GM21390 (cell line): ENCODE data around the gene SLCO1A2.

ENCODE experiments used
- ATAC-seq: cut with Tn5 transposase; IDR thresholded peaks from one replicate; pipeline ENCODE4 v1.9.1; 2021; ENCODE audit not compliant: unreplicated experiment

Gene SLCO1A2

DNA sequence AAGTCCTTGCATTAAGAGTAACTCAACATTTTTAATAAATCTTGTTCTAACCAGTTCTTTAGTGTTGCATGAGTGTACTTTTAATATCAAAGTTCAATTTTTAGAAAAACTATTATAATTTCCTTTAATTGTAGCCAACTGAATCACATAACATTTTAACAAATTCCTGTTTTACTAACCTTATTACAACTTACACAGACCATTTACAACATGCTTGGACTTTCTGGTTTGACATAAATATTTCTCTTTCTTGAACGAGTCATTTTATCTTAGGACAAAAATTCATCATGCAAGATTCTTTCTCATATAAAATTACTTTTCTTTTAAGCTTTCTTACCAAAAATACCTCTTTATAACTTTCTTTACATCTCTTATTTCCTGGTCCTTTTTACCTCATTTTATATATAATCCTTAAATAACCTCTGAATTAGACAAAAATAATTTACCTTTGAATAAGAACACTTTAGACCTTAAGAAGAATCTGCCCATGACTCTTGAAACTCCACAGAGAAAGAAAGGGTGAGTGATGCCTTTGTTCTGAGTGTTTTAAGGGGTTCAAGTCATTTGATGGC, 3.9 kb downstream of the SLCO1A2 start:
- ATAC-seq, result no peak

DNA sequence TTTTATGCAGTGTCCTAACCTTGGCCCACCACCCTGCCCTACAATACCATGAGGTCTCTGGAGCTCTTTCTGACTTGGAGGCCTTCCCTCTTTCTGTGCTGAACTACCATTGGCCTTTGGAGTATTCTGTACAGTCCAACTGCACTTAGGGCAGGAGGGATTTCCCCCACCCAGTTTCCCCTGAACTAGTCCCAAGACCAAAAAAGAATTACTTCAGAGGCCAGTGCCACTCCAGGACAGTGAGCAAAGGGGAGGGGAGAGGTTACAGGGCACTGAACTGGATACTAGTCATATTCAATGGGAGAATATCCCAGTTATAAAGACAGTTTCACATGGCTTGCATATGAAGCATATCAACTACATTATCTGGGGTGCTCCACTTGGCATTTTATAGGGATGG, 6.1 kb downstream of the SLCO1A2 start:
- ATAC-seq, result no peak

DNA sequence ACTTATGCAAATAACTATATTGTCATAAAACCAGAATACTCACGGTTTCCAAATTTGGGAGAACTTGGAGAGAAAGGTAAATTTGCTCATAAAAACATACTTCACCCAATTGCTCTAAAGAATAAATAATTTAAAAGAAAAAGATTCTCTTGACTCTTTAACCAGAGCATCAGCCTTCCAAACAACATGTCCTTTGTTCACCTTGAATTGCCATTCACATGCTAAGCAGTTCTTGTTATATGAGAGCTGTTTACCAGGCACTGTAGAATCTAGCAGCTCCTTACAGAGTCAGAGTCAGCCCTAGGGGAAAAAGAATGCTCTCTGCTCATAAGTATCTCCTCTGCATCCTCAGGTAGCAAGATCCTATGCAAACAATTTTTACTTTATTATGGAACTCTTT, 10.2 kb downstream of the SLCO1A2 start:
- ATAC-seq, result no peak

DNA sequence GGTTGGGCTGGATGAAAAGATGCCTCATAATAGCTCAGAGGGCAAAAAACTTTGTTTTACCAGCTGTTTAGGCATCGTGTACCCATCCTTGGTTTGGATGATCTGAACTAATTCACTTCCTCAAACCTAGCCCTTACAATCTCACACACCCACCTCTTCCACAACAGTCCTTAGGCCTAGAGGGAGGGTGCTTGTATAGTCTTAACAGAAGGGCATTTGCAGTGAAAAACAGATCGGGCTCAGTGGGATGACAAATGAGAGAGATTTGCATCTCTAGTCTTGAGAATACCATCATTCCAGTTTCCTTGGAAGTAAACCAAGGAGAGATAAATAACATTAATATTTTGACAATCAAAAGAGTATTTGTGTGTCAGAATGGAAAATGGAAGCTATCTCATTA, 11.0 kb downstream of the SLCO1A2 start:
- no peak for ATAC-seq

DNA sequence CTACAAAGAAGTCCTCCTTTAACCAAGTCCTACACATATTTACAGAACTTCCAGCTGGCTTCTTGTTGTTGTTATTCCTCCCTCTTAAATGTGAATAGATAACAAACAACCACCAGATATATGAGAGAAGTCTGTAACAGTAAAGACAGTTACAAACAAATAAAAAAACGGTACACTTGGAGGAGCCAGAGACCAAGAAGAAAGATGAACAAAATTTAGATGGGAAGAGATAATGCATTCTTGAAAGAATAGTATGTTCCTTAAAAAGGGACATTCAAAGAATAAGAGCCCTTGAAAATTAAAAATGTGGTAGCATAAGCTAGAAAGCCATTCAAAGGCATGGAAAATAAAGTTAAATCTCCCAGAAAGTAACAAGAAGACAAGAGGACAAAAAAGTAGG, 25.9 kb downstream of the SLCO1A2 start:
- ATAC-seq, result no peak

DNA sequence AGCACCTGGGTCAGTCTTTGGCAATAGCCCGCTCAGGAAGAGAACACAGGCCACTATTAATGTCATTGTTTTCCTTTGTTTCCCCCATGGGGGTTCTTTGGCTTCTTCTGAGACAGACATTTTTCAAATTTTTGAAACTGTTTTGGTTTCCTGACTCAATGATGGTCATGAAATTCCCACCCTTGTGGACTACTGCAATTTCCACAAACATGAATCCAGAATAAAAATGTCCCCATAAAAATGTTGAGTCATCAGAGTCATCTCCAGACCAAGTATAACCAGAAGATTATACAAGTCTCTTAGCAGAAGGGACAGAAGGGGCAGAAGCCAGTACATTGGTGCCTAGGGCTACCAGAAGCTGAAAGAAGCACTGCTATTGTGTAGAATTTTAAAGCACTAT, 29.1 kb downstream of the SLCO1A2 start:
- no peak for ATAC-seq

DNA sequence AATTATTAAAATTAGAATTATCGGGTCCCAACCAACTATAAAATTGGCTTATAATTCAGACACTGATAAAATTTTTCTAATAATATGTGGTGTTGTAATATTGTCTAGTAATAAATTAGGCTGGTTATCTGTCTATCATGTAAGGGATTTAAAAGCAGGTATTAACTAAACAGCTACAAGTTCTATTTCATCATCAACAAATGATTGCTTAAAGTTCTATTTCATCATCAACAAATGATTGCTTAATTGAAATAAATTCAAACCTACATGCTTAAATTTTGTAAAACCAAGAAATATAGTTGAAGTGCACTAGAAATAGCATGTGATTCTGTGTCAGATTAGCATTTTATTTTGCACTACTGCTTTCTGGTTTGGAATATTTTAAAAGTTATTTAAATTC, 34.1 kb downstream of the SLCO1A2 start:
- no peak for ATAC-seq

DNA sequence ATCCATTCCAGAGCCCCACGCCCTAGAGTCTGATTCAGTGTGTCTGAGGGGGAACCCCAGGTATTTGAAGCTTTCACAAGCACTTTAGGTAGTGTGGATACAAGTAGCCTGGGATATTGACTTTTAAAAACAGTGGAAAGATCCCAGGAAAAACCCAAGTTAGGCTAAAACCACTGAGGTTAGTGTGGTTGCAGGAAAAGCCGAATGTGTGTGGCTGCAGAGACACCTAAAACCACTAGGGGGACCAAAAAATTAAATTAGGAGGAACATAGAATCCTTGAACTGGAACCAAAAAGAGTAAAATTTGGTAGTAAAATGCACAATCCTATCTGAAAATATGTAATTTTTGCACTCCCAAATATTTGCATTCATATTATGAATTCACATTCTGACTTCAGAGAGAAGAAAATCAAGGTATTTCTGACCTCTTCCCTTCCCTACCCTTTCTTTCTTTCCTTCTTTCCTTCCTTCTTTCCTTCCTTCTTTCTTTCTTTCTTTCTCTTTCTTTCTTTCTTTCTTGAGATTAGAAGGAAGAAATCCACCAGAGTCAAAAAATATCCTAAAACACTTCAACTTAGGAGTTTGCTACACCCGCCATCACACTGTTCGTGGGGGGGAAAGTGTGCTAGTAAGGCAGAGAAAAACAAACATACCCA, 37.8 kb downstream of the SLCO1A2 start:
- peak; percentile 63 for ATAC-seq

DNA sequence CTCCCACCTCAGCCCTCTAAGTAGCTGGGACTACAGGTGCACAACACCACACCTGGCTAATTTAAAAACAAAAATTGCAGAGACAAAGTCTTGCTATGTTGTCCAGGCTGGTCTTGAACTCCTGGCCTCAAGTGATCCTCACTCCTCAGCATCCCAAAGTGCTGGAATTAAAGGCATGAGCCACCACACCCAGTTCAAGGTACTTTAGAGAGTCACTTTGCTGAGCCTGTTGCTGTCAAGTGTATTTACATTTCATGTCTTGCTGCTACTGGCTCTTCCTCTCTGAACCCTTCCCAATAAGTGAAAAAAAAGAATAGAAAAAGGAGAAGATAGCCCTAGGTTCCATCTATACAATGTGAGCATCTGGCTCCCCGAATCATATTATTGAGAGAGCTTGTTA, 38.4 kb downstream of the SLCO1A2 start:
- ATAC-seq, result peak; percentile 14

DNA sequence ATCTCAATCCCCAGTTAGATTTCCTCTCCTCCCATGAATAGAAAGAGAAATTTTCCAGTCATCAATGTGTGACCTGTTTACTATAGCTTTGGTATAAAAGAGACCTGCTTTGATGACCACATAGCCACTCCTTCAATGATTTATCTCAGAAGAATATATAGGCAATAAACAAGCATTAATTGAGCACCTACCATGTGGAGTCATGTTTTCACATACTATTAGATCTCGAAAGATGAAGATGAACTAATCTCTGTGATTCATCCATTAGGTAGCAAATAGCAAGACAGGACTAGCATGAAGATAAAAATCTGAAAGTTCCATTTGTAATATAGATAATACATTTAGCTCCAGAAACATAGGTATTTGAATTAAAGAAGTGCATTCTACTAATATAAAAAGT, 40.5 kb downstream of the SLCO1A2 start:
- ATAC-seq, result no peak

DNA sequence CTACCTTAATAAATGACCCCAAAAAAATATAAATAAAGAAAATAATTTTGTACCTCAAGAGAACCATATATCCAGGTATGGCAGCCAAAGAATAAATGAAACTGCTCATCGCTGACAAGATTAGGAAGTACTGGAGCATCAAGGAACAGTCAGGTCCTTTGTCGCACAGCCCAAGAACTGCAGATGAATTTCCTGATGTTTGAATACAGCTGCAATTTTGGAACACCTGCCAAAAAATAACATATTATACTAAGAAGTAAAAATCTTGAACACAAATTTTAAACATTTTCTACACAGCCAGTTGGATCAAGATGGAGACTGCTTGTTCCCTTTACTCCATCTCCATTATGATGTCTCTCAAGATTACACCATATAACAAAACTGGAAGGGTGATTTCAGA, 42.6 kb downstream of the SLCO1A2 start:
- ATAC-seq, result no peak

DNA sequence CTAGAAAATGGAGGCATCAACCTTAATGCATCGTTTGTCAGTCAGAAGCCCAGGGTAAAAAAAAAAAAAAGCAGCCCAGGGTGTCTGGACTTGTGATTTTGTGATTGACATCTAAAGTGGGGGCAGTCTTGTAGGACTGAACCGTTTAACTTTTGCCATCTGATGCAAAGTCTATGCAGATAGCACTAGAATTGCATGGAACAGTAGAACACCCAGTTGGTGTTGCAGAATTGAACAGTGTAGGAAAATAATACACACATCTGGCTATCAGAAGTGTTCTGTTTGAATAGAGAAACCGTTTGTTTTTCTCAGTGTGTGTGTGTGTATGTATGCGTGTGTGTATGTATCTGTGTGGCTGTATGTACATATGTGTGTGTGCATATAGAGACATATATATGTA, 45.0 kb downstream of the SLCO1A2 start:
- no peak for ATAC-seq

DNA sequence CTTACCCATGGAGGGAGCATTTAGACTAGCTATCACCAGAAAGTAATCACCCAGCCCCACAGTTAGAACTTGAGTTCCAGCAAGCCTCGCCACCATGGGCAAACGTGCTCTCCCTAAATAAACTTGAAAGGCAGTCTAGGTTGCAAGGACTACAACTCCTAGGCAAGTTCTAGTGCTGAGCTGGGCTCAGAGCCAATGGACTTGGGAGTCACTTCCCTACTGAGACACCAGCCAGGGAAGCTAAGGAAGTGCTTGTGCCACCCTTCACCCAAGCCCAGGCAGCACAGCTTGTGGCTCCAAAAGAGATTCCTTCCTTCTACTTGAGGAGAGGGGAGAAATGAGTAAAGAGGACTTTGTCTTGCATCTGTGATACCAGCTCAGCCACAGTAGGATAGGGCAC, 57.9 kb downstream of the SLCO1A2 start:
- no peak for ATAC-seq

DNA sequence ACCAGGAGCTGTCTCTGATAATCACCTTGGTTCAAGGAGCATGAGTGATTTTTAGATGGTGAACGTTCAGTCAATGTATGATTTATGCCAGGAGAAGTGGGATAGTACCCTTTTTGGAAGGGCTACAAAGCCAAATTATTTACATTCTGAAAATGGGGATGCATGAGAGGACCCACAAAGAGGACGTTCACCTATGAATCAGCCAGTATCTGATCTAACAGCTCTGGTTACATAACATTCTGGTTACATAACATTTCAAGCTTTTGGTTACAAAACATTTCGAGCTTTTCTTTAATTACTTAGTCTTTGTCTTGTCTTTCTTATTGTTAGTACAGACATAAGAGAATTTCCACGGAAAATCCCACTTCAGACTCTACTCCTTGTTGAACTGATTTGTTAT, 68.8 kb downstream of the SLCO1A2 start:
- ATAC-seq, result no peak

DNA sequence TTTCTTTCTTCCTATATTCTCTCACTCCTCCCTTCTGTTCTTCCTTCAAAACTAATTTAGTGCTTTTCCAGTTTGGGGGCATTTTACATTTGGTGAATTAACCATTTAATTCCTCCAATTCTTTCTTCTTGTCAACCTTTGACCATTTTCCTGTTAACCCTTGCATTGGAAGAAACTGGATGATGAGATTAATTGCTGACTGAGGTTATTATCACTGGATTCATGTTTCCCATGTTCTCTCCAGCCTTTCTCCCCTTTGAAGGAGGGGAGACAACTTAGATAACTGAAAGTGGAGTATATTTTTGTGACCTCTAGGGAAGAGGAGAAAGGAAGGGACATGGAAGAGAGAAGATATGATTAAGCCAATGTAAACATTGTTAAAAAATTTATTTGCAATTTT, 70.5 kb downstream of the SLCO1A2 start:
- ATAC-seq, result no peak

DNA sequence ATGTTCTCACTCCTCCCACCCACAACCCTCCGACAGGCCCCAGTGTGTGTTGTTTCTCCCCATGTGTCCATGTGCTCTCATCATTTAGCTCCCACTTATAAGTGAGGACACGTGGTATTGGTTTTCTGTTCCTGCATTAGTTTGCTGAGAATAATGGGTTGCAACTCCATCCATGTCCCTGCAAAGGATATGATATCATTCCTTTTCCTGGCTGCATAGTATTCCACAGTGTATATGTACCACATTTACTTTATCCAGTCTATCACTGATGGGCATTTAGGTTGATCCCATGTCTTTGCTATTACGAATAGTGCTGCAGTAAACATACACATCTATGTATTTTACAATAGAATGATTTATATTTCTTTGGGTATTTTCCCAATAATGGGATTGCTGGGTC, 77.5 kb downstream of the SLCO1A2 start:
- ATAC-seq, result no peak

DNA sequence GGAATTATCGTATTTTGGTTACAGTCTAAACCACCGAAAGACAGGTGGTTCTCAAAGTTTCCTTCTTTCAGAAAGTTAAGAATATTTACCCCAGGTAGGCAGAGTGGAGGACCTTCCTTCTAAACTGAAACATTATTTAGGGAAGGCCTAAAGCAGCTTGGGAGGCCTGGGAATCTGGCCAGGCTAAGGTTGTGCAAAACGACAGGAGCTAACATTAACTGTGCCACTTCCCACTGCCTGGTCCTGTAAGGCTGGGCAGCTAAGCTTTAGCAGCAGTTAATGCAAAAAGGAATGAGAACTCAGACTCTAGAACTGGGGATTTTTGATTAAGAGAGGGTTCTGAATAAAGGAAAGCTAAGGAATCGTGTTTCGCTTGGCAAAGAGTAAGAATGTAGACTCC, 82.6 kb downstream of the SLCO1A2 start:
- no peak for ATAC-seq

DNA sequence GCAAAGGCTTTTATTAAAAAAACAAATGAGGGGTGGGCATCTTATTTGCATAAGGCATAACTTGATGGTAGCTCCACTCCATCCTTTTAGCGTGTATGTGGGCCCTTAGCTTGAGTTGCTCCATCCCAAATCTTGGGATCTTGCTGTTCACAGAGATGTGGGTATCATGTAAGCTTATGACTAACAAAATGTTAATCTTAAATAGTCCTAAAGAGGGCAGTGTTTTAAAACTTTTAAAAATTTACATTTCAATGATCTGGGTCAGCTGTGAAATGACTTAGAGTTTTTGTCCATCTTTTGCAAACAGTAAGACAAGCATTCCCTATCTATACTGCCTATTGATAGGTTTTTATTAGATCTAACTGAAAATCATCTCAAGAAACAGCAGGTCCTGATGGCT, 86.0 kb downstream of the SLCO1A2 start:
- peak; percentile 49 for ATAC-seq

DNA sequence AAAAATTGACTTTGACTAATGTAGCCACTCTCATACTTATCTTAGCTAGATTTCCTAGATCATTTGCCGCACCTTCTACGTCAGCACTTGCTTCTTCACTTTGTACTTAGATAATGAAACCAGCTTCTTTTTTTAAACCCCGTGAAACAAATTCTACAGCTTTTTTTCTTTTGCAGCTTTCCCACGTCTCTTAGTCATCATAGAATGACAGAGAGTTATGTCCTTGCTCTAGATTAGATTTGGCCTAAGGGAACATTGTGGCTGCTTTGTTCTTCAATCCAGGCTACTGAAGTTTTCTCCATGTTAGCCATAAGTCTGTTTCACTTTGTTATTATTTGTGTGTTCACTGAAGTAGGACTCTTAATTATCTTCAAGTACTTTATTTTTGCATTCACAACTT, 94.9 kb downstream of the SLCO1A2 start:
- ATAC-seq, result no peak

DNA sequence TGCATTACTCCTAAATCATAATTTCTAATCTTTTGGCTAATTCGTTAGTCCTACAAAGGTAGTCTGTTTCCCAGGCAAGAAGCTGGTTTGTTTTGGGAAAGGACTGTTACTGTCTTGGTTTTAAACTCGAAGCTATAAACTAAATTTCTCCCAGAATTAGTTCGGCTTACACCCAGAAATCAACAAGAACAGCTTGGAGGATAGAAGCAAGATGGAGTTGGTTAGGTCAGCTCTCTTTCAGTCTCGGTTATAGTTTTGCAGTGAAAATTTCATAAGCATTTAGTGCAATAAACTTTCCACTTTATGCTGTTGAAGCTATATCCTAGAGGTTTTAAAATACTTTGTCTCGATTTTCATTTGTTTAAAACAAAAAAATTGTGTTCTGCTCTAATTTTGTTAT, 100.3 kb downstream of the SLCO1A2 start:
- no peak for ATAC-seq

DNA sequence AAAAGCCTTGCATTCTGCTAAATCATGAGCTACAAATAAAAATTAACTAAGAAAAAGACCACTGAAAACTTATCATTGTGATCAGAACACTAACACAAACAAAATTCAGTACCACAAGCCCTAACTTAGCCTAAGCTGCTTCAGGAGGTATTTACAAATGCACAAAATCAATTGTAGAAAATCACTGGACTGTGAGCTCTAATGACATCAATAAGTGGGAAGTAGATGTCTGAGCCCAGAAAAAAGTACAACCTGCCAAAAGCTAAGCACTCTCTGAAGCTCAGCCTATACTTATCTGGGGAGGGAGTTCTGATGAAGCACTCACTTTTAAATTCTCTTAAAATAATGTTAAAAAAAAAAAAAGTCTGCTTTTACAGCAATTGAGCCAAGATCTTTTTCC, 110.8 kb downstream of the SLCO1A2 start:
- no peak for ATAC-seq

DNA sequence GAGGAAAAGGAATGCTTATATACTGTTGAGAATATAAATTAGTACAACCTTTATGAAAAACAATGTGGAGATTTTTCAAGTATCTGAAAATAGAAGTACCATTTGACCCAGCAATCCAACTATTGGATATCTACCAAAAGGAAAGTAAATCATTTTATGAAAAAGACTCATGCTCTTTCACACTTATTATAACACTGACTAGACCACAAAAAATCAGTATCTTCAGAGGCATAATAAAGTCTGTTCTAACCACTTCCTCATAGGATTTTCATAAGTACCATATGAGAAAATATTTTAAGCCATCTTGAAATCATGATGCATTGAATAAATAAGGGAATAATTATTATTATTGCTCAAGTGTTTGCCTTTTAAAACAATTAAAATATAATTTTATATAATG, 112.9 kb downstream of the SLCO1A2 start:
- ATAC-seq, result no peak

DNA sequence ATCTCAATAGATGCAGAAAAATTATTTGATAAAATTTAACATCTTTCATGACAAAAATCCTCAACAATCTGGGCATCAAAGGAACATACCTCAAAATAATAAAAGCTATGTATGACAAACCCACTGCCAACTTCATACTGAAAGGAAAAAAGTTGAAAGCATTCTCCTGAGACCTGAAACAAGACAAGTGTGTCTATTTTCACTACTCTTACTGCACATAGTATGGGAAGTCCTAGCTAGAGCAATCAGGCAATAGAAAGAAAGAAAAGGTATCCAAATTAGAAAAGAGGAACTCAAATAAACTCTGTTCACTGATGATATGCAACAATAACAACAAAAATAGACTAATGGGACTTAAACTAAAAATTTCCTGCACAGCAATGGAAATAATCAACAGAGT, 113.6 kb downstream of the SLCO1A2 start:
- no peak for ATAC-seq
